ENCODE data around the gene C4orf51. TPM values are rescaled to one million over a fixed set of nuclear protein-coding genes. Genes with fewer than 3 reads are reported as not detected.

C4orf51 gene
- total RNA-seq, 1 donor from 2014 or later: not detected

GRCh38 chr4:145722561-145722960 lies 42.6 kb downstream of the C4orf51 start:
- DNase-seq (ENCODE audit: low read depth, low spot score): no peak
- Mint-ChIP-seq H3K36me3 (ENCODE audit: low read depth) (no peaks in the 10 kb centered on the region), H3K9me3 (peaks cover 8% of the 10 kb centered on the region), H3K4me1 (peaks cover 18% of the 10 kb centered on the region), H3K27me3 (ENCODE audit: low read depth) (no peaks in the 10 kb centered on the region), H3K4me3 (no peak overlapping the region), H3K27ac (ENCODE audit: unreplicated experiment) (no peak overlapping the region)
- TF ChIP-seq CTCF (conservative IDR thresholded peaks at IDR 0.05): no peak

GRCh38 chr4:145723336-145723735 lies 43.4 kb downstream of the C4orf51 start:
- H3K4me1 Mint-ChIP-seq: peaks cover 18% of the 10 kb centered on the region
- no peak overlapping the region for H3K4me3 Mint-ChIP-seq
- H3K9me3 Mint-ChIP-seq: peaks cover 8% of the 10 kb centered on the region
- DNase-seq (ENCODE audit: low read depth, low spot score): no peak
- no peak overlapping the region for H3K27ac Mint-ChIP-seq (ENCODE audit: unreplicated experiment)
- no peaks in the 10 kb centered on the region for H3K36me3 Mint-ChIP-seq (ENCODE audit: low read depth)
- no peaks in the 10 kb centered on the region for H3K27me3 Mint-ChIP-seq (ENCODE audit: low read depth)
- TF ChIP-seq CTCF (conservative IDR thresholded peaks at IDR 0.05): no peak

- H3K27ac Mint-ChIP-seq (ENCODE audit: unreplicated experiment): no peak overlapping the region
These were observed 50.1 kb downstream of the C4orf51 start for GRCh38 chr4:145730026-145730425.

GRCh38 chr4:145731028-145731427 lies 51.1 kb downstream of the C4orf51 start:
- no peaks in the 10 kb centered on the region for H3K27me3 Mint-ChIP-seq (ENCODE audit: low read depth)
- H3K4me1 Mint-ChIP-seq: peaks cover 33% of the 10 kb centered on the region
- no peaks in the 10 kb centered on the region for H3K9me3 Mint-ChIP-seq
- H3K36me3 Mint-ChIP-seq (ENCODE audit: low read depth): no peaks in the 10 kb centered on the region
- H3K27ac Mint-ChIP-seq (ENCODE audit: unreplicated experiment): no peak overlapping the region
- TF ChIP-seq CTCF (conservative IDR thresholded peaks at IDR 0.05): no peak
- H3K4me3 Mint-ChIP-seq: peak overlapping the region; percentile 57
- DNase-seq (ENCODE audit: low read depth, low spot score): no peak

More at GRCh38 chr4:145730026-145730425, 50.1 kb downstream of the C4orf51 start:
- Mint-ChIP-seq H3K27me3 (ENCODE audit: low read depth) (no peaks in the 10 kb centered on the region), H3K36me3 (ENCODE audit: low read depth) (no peaks in the 10 kb centered on the region), H3K9me3 (no peaks in the 10 kb centered on the region), H3K4me3 (no peak overlapping the region), H3K4me1 (peaks cover 23% of the 10 kb centered on the region)
- TF ChIP-seq CTCF (conservative IDR thresholded peaks at IDR 0.05): no peak
- DNase-seq (ENCODE audit: low read depth, low spot score): no peak

GRCh38 chr4:145732001-145732815 lies 52.3 kb downstream of the C4orf51 start:
- no peaks in the 10 kb centered on the region for H3K9me3 Mint-ChIP-seq
- H3K36me3 Mint-ChIP-seq (ENCODE audit: low read depth): no peaks in the 10 kb centered on the region
- no peak overlapping the region for H3K27ac Mint-ChIP-seq (ENCODE audit: unreplicated experiment)
- DNase-seq (ENCODE audit: low read depth, low spot score): no peak
- no peak for TF ChIP-seq CTCF (conservative IDR thresholded peaks at IDR 0.05)
- H3K4me1 Mint-ChIP-seq: peaks cover 34% of the 10 kb centered on the region
- no peaks in the 10 kb centered on the region for H3K27me3 Mint-ChIP-seq (ENCODE audit: low read depth)
- H3K4me3 Mint-ChIP-seq: peak overlapping the region; percentile 64

Data from neural crest cell (in vitro differentiated cells).